ENCODE measurements around the gene SNIP1. TPM values are rescaled to one million over a fixed set of nuclear protein-coding genes. Genes with fewer than 3 reads are reported as not detected.

Gene SNIP1
- total and polyA plus RNA-seq, 2 of the 8 experiments (the other 6 are each of a cell fraction or from before 2014, with no cell fraction given), result 3.7 to 15.7 TPM

DNA sequence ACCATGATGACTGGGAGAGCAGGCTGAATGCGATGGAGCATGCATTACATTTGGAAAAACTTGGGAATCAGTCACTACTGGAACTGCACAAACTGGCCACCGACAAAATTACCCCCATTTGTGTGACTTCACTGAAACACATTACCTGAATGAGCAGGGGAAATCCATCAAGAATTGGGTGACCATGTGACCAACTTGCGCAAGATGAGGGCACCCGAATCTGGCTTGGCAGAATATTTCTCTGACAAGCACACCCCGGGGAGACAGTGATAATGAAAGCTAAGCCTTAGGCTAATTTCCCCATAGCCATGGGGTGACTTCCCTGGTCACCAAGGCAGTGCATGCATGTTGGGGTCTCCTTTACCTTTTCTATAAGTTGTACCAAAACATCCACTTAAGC is 9.1 kb downstream of the SNIP1 start:
- no peak overlapping the region for H2BK15ac ChIP-seq (ENCODE audit: low read length)
- H3K4me3 ChIP-seq (ENCODE audit: extremely low read depth in 1 of 4, insufficient read depth in 2 of 4, low read depth in 3 of 4, low read length in 4 of 4), result no peak overlapping the region
- H2BK20ac ChIP-seq (ENCODE audit: low read length), result no peak overlapping the region
- no peaks in the 10 kb centered on the region for H3K27me3 ChIP-seq (replicated peaks in 1 of 4; ENCODE audit: control insufficient read depth in 3 of 4, extremely low read depth in 1 of 4, insufficient read depth in 3 of 4, low read length in 3 of 4)
- H3K14ac ChIP-seq (ENCODE audit: insufficient read length), result no peak overlapping the region
- DNase-seq (ENCODE audit: low read depth in 1 of 2, low spot score in 2 of 2) (no peak), FAIRE-seq (no peak)
- H2AFZ ChIP-seq (ENCODE audit: low read length), result no peak overlapping the region
- H3K18ac ChIP-seq (ENCODE audit: extremely low read depth, low read length), result no peak overlapping the region
- no peaks in the 10 kb centered on the region for H3K79me1 ChIP-seq (ENCODE audit: low read depth, low read length)
- no peak overlapping the region for H4K5ac ChIP-seq (ENCODE audit: insufficient read length, low read depth, low read length)
- ChIA-PET CTCF (ENCODE audit: partially characterized antibody) (no interaction called here), POLR2A (ENCODE audit: partially characterized antibody) (interaction anchor here (0.8 to 0.9 kb wide), 2 partner anchors 30 to 263 kb away, joined by 3 read pairs; partner anchors contain the start of genes C1orf122, MEAF6 and YRDC)
- H3K56ac ChIP-seq (replicated peaks; ENCODE audit: insufficient read length, low read depth, low read length), result no peak overlapping the region
- H4K91ac ChIP-seq (replicated peaks; ENCODE audit: insufficient read length, low read length), result no peak overlapping the region
- no peak overlapping the region for H3K27ac ChIP-seq (ENCODE audit: low read depth, low read length)
- H4K8ac ChIP-seq (ENCODE audit: extremely low read depth, insufficient read depth, low read length), result no peak overlapping the region
- H3K4me1 ChIP-seq (replicated peaks in 1 of 4; ENCODE audit: control insufficient read depth in 3 of 4, insufficient read depth in 4 of 4, low read length in 3 of 4), result no peaks in the 10 kb centered on the region
- H2BK12ac ChIP-seq (ENCODE audit: low read depth, low read length), result no peak overlapping the region
- H3K9ac ChIP-seq (replicated peaks in 1 of 4; ENCODE audit: extremely low read depth in 1 of 4, low read depth in 3 of 4, low read length in 3 of 4), result no peak overlapping the region
- no peak overlapping the region for H2AK5ac ChIP-seq (ENCODE audit: low read depth, low read length)
- no peak overlapping the region for H2BK120ac ChIP-seq (replicated peaks; ENCODE audit: low read depth, low read length)
- no peak overlapping the region for H3K4ac ChIP-seq (replicated peaks; ENCODE audit: insufficient read length, low read depth, low read length)
- WGBS, 2 experiments (ENCODE audit: extremely low coverage in 1 of 2, insufficient coverage in 1 of 2, insufficient read length in 1 of 2, insufficient replicate concordance in 2 of 2, low coverage in 1 of 2, low lambda C conversion rate in 2 of 2, missing lambda C conversion rate in 1 of 2), result 90% methylated on average over 5 of the region's 5 CpGs; no CpG with 5 or more reads in 1 of the 2 experiments
- no peaks in the 10 kb centered on the region for H3K79me2 ChIP-seq (ENCODE audit: control insufficient read depth in 1 of 2, insufficient read depth in 2 of 2, low read length in 2 of 2)
- no peaks in the 10 kb centered on the region for H3K23me2 ChIP-seq (ENCODE audit: low read depth, low read length)
- H3K36me3 ChIP-seq (ENCODE audit: control insufficient read depth in 2 of 4, insufficient read depth in 4 of 4, low read length in 3 of 4), result peaks cover 2 to 39% (median 27%) of the 10 kb centered on the region in 4 experiments
- peaks cover 0 to 2% of the 10 kb centered on the region in 2 experiments for H4K20me1 ChIP-seq (replicated peaks in 1 of 2; ENCODE audit: control insufficient read depth in 1 of 2, insufficient read depth in 2 of 2, low read length in 2 of 2)
- H2BK5ac ChIP-seq (ENCODE audit: low read depth, low read length), result no peak overlapping the region
- H3K9me3 ChIP-seq (ENCODE audit: insufficient read depth in 2 of 2, low read depth in 1 of 2, low read length in 1 of 2), result no peaks in the 10 kb centered on the region
- H3K4me2 ChIP-seq (ENCODE audit: insufficient read depth in 1 of 2, low read depth in 2 of 2, low read length in 2 of 2), result no peak overlapping the region
- H3K23ac ChIP-seq (ENCODE audit: insufficient read length), result no peak overlapping the region
